ENCODE measurements around the gene GYPE. TPM values are rescaled to one million over a fixed set of nuclear protein-coding genes. Genes with fewer than 3 reads are reported as not detected.
"Not testable (repeated sequence)": the region's sequence is repeated elsewhere in the genome, so short reads cannot be mapped to it uniquely, and the experiment has no call there.

The GYPE gene
- 3.1 TPM for total RNA-seq
- 1.8 TPM for polyA plus RNA-seq
- long read RNA-seq, donor 1, result 0 reads
- long read RNA-seq, donor 2, result 0 reads
- long read RNA-seq, donor 3, partial matches to known transcripts, result 0 of 1 reads
- long read RNA-seq, donor 3, other reads (novel, unspliced or antisense), result 0 of 1 reads
- long read RNA-seq, donor 4, result 0 reads
- long read RNA-seq, donor 5, result 0 reads
- long read RNA-seq, donor 6, result 0 reads
- long read RNA-seq, donor 7, partial matches to known transcripts, result 0 of 2 reads
- long read RNA-seq, donor 7, other reads (novel, unspliced or antisense), result 0 of 2 reads
- long read RNA-seq, donor 8, result 0 reads
- long read RNA-seq, donor 9, result 0 reads
- long read RNA-seq, donor 10, partial matches to known transcripts, result 0 of 1 reads
- long read RNA-seq, donor 10, other reads (novel, unspliced or antisense), result 0 of 1 reads

DNA sequence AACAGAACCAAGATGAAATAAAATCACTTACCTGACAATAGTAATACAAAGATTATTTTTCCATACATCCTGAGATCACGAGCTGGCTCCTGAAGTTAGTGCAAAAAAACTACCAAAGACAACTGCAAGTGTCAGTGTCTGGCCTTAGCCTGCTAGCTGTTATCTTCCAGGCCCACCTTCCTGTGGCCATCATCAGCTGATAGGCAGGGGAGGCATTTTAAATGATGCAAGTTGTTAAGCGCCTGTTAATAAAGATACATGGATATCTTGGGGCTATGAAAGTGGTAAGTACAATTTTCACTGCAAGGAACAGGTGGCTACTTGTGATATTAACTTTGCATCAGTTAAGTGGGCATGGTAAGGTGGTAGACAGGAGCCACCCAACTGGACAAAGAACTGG is at the start of gene GYPE:
GYPE (minus strand) TSS at position 120 of the 400 bp plus-strand sequence; CDS start at position 68, 52 bp downstream.
- DNase-seq (ENCODE audit: low read depth in 6 of 9, low spot score in 9 of 9), result not testable (repeated sequence)

GRCh38 chr4:143951458-143951972 is 46.2 kb upstream of the GYPE start:
- H3K36me3 ChIP-seq (ENCODE audit: control insufficient read depth in 2 of 2, insufficient read depth in 2 of 2, low read length in 1 of 2); H3K4me3 ChIP-seq (ENCODE audit: low read length in 2 of 2); DNase-seq (ENCODE audit: low read depth in 6 of 9, low spot score in 9 of 9); H3K27me3 ChIP-seq (ENCODE audit: control insufficient read depth in 2 of 2, insufficient read depth in 1 of 2, low read length in 1 of 2); H3K9me3 ChIP-seq (ENCODE audit: control insufficient read depth in 2 of 2, insufficient read depth in 1 of 2, low read length in 1 of 2); H3K4me1 ChIP-seq (ENCODE audit: control insufficient read depth in 2 of 2, insufficient read depth in 2 of 2, low read length in 2 of 2); H3K27ac ChIP-seq (ENCODE audit: low read depth in 1 of 2, low read length in 1 of 2): not testable (repeated sequence)

More for the DNA sequence above, at the start of gene GYPE:
- not testable (repeated sequence) for H3K4me1 ChIP-seq (ENCODE audit: control insufficient read depth in 2 of 2, insufficient read depth in 2 of 2, low read length in 2 of 2); H3K9me3 ChIP-seq (ENCODE audit: control insufficient read depth in 2 of 2, insufficient read depth in 1 of 2, low read length in 1 of 2); H3K27ac ChIP-seq (ENCODE audit: low read depth in 1 of 2, low read length in 1 of 2); H3K27me3 ChIP-seq (ENCODE audit: control insufficient read depth in 2 of 2, insufficient read depth in 1 of 2, low read length in 1 of 2); H3K4me3 ChIP-seq (ENCODE audit: low read length in 2 of 2); H3K36me3 ChIP-seq (ENCODE audit: control insufficient read depth in 2 of 2, insufficient read depth in 2 of 2, low read length in 1 of 2)
- 96% methylated on average over 2 of the region's 2 CpGs for WGBS

DNA sequence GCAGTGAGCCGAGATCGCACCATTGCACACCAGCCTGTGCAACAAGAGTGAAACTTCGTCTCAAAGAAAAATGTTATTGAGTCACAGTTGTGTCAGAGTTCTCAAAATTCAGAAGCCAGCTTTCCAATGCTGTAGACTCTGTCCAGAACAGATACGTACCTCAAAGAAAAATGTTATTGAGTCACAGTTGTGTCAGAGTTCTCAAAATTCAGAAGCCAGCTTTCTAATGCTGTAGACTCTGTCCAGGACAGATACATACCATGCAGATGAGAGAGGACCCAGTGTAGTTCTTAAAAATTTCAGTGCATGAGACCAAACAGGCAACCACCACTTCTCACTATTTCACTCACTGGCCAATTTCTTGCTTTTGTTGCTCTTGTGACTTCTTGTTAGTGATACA is 45.6 kb upstream of the GYPE start:
- H3K4me3 ChIP-seq (ENCODE audit: low read length in 2 of 2); H3K27me3 ChIP-seq (ENCODE audit: control insufficient read depth in 2 of 2, insufficient read depth in 1 of 2, low read length in 1 of 2); H3K36me3 ChIP-seq (ENCODE audit: control insufficient read depth in 2 of 2, insufficient read depth in 2 of 2, low read length in 1 of 2); H3K9me3 ChIP-seq (ENCODE audit: control insufficient read depth in 2 of 2, insufficient read depth in 1 of 2, low read length in 1 of 2); H3K4me1 ChIP-seq (ENCODE audit: control insufficient read depth in 2 of 2, insufficient read depth in 2 of 2, low read length in 2 of 2); H3K27ac ChIP-seq (ENCODE audit: low read depth in 1 of 2, low read length in 1 of 2); DNase-seq (ENCODE audit: low read depth in 6 of 9, low spot score in 9 of 9): not testable (repeated sequence)
- 98% methylated on average over 4 of the region's 4 CpGs for WGBS

- not testable (repeated sequence) for H3K4me3 ChIP-seq (ENCODE audit: low read length in 2 of 2); H3K4me1 ChIP-seq (ENCODE audit: control insufficient read depth in 2 of 2, insufficient read depth in 2 of 2, low read length in 2 of 2); DNase-seq (ENCODE audit: low read depth in 6 of 9, low spot score in 9 of 9); H3K36me3 ChIP-seq (ENCODE audit: control insufficient read depth in 2 of 2, insufficient read depth in 2 of 2, low read length in 1 of 2); H3K27ac ChIP-seq (ENCODE audit: low read depth in 1 of 2, low read length in 1 of 2); H3K27me3 ChIP-seq (ENCODE audit: control insufficient read depth in 2 of 2, insufficient read depth in 1 of 2, low read length in 1 of 2); H3K9me3 ChIP-seq (ENCODE audit: control insufficient read depth in 2 of 2, insufficient read depth in 1 of 2, low read length in 1 of 2)
- WGBS, result 19% methylated on average over 1 of the region's 1 CpG
Measured at GRCh38 chr4:143950185-143950584, 44.8 kb upstream of the GYPE start.

- H3K9me3 ChIP-seq (ENCODE audit: control insufficient read depth in 2 of 2, insufficient read depth in 1 of 2, low read length in 1 of 2); H3K27ac ChIP-seq (ENCODE audit: low read depth in 1 of 2, low read length in 1 of 2); H3K27me3 ChIP-seq (ENCODE audit: control insufficient read depth in 2 of 2, insufficient read depth in 1 of 2, low read length in 1 of 2); H3K36me3 ChIP-seq (ENCODE audit: control insufficient read depth in 2 of 2, insufficient read depth in 2 of 2, low read length in 1 of 2); H3K4me3 ChIP-seq (ENCODE audit: low read length in 2 of 2); DNase-seq (ENCODE audit: low read depth in 6 of 9, low spot score in 9 of 9); H3K4me1 ChIP-seq (ENCODE audit: control insufficient read depth in 2 of 2, insufficient read depth in 2 of 2, low read length in 2 of 2): not testable (repeated sequence)
- WGBS, result 88% methylated on average over 1 of the region's 1 CpG
Measured at GRCh38 chr4:143947493-143947892, 42.1 kb upstream of the GYPE start.

DNA sequence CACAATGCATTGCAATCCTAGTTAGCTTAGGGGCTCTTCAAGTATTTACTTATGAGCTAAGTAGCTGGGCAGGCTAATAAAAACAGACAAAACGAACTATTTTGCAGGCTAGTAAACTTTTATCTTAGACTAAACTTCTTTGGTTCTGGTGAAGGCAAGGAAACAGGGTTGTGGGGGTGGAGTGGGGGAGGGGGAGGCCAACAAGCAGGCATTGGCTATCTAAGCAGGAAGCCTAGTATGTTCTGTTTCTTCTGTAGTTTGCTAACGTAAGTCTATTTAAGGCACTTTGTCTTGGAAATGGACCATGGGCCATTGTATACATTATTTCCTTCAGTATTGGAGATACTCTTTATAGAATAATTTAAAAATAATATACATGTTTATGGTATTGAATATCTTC is 35.3 kb upstream of the GYPE start:
- not testable (repeated sequence) for H3K27me3 ChIP-seq (ENCODE audit: control insufficient read depth in 2 of 2, insufficient read depth in 1 of 2, low read length in 1 of 2); H3K9me3 ChIP-seq (ENCODE audit: control insufficient read depth in 2 of 2, insufficient read depth in 1 of 2, low read length in 1 of 2); H3K4me3 ChIP-seq (ENCODE audit: low read length in 2 of 2); H3K4me1 ChIP-seq (ENCODE audit: control insufficient read depth in 2 of 2, insufficient read depth in 2 of 2, low read length in 2 of 2); H3K36me3 ChIP-seq (ENCODE audit: control insufficient read depth in 2 of 2, insufficient read depth in 2 of 2, low read length in 1 of 2); H3K27ac ChIP-seq (ENCODE audit: low read depth in 1 of 2, low read length in 1 of 2); DNase-seq (ENCODE audit: low read depth in 6 of 9, low spot score in 9 of 9)
- WGBS, result 95% methylated on average over 2 of the region's 2 CpGs

GRCh38 chr4:143939528-143939927 is 34.2 kb upstream of the GYPE start:
- WGBS, result 98% methylated on average over 2 of the region's 2 CpGs
- no peak for DNase-seq (ENCODE audit: low read depth in 6 of 9, low spot score in 9 of 9)

GRCh38 chr4:143938890-143939289 is 33.5 kb upstream of the GYPE start:
- not testable (repeated sequence) for H3K27ac ChIP-seq (ENCODE audit: low read depth in 1 of 2, low read length in 1 of 2)

More at GRCh38 chr4:143939528-143939927, 34.2 kb upstream of the GYPE start:
- H3K36me3 ChIP-seq (ENCODE audit: control insufficient read depth in 2 of 2, insufficient read depth in 2 of 2, low read length in 1 of 2), result no peaks in the 10 kb centered on the region
- H3K4me3 ChIP-seq (ENCODE audit: low read length in 2 of 2), result no peak overlapping the region
- no peak overlapping the region for H3K27ac ChIP-seq (ENCODE audit: low read depth in 1 of 2, low read length in 1 of 2)
- no peaks in the 10 kb centered on the region for H3K27me3 ChIP-seq (ENCODE audit: control insufficient read depth in 2 of 2, insufficient read depth in 1 of 2, low read length in 1 of 2)
- peaks cover 0 to 2% of the 10 kb centered on the region in 2 donors for H3K4me1 ChIP-seq (ENCODE audit: control insufficient read depth in 2 of 2, insufficient read depth in 2 of 2, low read length in 2 of 2)
- no peaks in the 10 kb centered on the region for H3K9me3 ChIP-seq (ENCODE audit: control insufficient read depth in 2 of 2, insufficient read depth in 1 of 2, low read length in 1 of 2)

GRCh38 chr4:143921181-143921580 is 15.8 kb upstream of the GYPE start:
- Histone ChIP-seq H3K27me3 (ENCODE audit: control insufficient read depth in 2 of 2, insufficient read depth in 1 of 2, low read length in 1 of 2) (no peaks in the 10 kb centered on the region), H3K36me3 (ENCODE audit: control insufficient read depth in 2 of 2, insufficient read depth in 2 of 2, low read length in 1 of 2) (no peaks in the 10 kb centered on the region), H3K27ac (ENCODE audit: low read depth in 1 of 2, low read length in 1 of 2) (no peak overlapping the region), H3K9me3 (ENCODE audit: control insufficient read depth in 2 of 2, insufficient read depth in 1 of 2, low read length in 1 of 2) (no peaks in the 10 kb centered on the region), H3K4me3 (ENCODE audit: low read length in 2 of 2) (no peak overlapping the region), H3K4me1 (ENCODE audit: control insufficient read depth in 2 of 2, insufficient read depth in 2 of 2, low read length in 2 of 2) (peaks cover 0 to 2% of the 10 kb centered on the region in 2 donors)
- 44% methylated on average over 6 of the region's 6 CpGs for WGBS
- no peak for DNase-seq (ENCODE audit: low read depth in 6 of 9, low spot score in 9 of 9)

More at GRCh38 chr4:143938890-143939289, 33.5 kb upstream of the GYPE start:
- H3K27me3 ChIP-seq (ENCODE audit: control insufficient read depth in 2 of 2, insufficient read depth in 1 of 2, low read length in 1 of 2); DNase-seq (ENCODE audit: low read depth in 6 of 9, low spot score in 9 of 9); H3K4me1 ChIP-seq (ENCODE audit: control insufficient read depth in 2 of 2, insufficient read depth in 2 of 2, low read length in 2 of 2); H3K36me3 ChIP-seq (ENCODE audit: control insufficient read depth in 2 of 2, insufficient read depth in 2 of 2, low read length in 1 of 2); H3K4me3 ChIP-seq (ENCODE audit: low read length in 2 of 2); H3K9me3 ChIP-seq (ENCODE audit: control insufficient read depth in 2 of 2, insufficient read depth in 1 of 2, low read length in 1 of 2): not testable (repeated sequence)
- WGBS, result 96% methylated on average over 4 of the region's 4 CpGs
